ENCODE results near the gene NADSYN1.

The NADSYN1 gene

DNA sequence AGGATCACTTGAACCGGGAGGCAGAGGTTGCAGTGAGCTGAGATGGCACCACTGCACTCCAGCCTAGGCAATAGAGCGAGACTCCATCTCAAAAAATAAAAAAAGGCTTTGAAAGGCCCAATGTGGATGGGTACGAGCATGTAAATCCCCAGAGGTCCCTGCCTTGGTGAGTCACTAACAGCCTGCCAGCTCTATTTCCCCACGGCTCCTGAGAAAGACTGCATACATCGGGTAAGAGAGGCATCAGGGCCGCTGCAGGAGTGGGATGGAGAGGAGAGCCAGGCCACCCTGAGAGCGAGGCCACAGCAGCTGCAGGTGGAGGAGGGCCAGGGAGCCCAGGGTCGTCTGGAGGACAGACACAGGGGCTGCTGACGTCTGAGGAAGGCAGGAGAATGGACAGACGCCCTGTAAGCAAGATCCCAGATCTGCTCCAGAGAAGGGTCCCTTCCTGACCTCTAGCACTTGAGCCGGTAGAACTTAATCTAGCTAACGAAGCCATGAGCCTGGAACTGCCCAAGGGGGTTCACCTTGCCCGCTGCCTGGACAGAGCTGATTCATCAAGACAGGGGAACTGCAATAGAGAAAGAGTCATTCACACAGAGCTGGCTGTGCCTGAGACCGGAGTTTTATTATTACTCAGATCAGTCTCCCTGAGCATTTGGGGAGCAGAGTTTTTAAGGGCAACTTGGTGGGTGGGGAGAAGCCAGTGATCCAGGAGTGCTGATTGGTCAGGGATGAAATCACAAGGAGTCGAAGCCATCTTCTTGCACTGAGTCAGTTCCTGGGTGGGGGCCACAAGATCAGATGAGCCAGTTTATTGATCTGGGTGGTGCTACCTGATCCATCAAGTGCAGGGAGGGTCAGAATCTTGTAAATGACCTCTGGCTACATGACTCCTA, 90.1 kb downstream of the NADSYN1 start:
- H3K4me3 ChIP-seq (ENCODE audit: insufficient read depth, low read depth, low read length, poor library complexity, severe bottlenecking), result no peak overlapping the region
- no peaks in the 10 kb centered on the region for H3K4me1 ChIP-seq (ENCODE audit: control insufficient read depth, insufficient read depth, low read length, poor library complexity, severe bottlenecking)
- no peak overlapping the region for H3K27ac ChIP-seq (ENCODE audit: insufficient read depth, low read length, poor library complexity, severe bottlenecking)
- H3K36me3 ChIP-seq (ENCODE audit: control insufficient read depth, insufficient read depth, low read length), result no peaks in the 10 kb centered on the region
- DNase-seq, result no peak
- no peaks in the 10 kb centered on the region for H3K27me3 ChIP-seq (replicated peaks; ENCODE audit: control insufficient read depth, insufficient read depth, low read length, poor library complexity, severe bottlenecking)
- no peaks in the 10 kb centered on the region for H3K9me3 ChIP-seq (ENCODE audit: control insufficient read depth, low read length)

DNA sequence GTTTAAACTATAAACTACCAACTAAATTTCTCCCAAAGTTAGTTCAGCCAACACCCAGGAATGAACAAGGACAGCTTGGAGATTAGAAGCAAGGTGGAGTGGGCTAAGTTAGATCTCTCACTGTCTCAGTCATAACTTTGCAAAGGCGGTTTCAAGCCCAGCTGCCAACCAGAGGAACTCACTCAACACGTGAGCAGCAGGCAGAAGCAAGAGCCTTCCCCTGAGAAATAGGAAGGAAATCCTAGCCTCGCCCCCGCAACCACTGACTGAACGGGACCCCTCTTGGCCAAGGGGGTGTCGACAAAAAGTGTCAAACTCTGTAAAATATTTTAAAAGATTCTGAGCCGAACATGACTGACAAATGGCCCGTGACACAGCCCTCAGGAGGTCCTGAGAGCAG, 90.9 kb downstream of the NADSYN1 start:
- Histone ChIP-seq H3K9me3 (ENCODE audit: control insufficient read depth, low read length) (no peaks in the 10 kb centered on the region), H3K27ac (ENCODE audit: insufficient read depth, low read length, poor library complexity, severe bottlenecking) (no peak overlapping the region), H3K36me3 (ENCODE audit: control insufficient read depth, insufficient read depth, low read length) (no peaks in the 10 kb centered on the region), H3K27me3 (replicated peaks; ENCODE audit: control insufficient read depth, insufficient read depth, low read length, poor library complexity, severe bottlenecking) (no peaks in the 10 kb centered on the region), H3K4me1 (ENCODE audit: control insufficient read depth, insufficient read depth, low read length, poor library complexity, severe bottlenecking) (no peaks in the 10 kb centered on the region), H3K4me3 (ENCODE audit: insufficient read depth, low read depth, low read length, poor library complexity, severe bottlenecking) (no peak overlapping the region)
- no peak for DNase-seq

DNA sequence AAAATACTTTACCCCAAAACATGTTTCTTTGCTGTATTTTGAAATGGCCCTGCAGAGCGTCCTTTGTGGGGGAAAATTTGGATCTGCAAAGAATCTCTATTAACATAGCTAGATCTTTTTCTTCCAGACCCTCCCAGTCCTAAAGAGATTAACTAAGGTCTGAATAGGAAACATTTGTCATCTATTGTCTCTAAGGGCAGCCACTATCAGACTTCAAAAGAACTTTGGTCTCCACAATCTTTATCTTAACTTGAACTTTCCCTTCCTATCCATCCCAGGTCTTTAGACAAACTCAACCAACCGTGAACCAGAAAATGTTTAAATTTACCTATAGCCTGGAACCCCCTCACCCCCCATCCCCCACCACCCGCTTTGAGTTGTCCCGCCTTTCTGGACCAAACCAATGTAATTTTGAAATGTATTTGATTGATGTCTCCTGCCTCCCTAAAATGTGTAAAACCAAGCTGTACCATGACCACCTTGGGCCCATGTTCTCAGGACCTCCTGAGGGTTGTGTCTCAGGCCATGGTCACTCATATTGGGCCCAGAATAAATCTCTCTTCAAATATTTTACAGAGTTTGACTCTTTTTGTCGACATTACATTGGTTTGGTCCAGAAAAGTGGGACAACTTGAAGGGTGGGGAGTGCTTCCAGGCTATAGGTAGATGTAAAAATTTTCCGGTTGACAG, 91.7 kb downstream of the NADSYN1 start:
- Histone ChIP-seq H3K27ac (ENCODE audit: insufficient read depth, low read length, poor library complexity, severe bottlenecking) (no peak overlapping the region), H3K4me1 (ENCODE audit: control insufficient read depth, insufficient read depth, low read length, poor library complexity, severe bottlenecking) (no peaks in the 10 kb centered on the region), H3K4me3 (ENCODE audit: insufficient read depth, low read depth, low read length, poor library complexity, severe bottlenecking) (no peak overlapping the region), H3K27me3 (replicated peaks; ENCODE audit: control insufficient read depth, insufficient read depth, low read length, poor library complexity, severe bottlenecking) (no peaks in the 10 kb centered on the region), H3K9me3 (ENCODE audit: control insufficient read depth, low read length) (no peaks in the 10 kb centered on the region), H3K36me3 (ENCODE audit: control insufficient read depth, insufficient read depth, low read length) (no peaks in the 10 kb centered on the region)
- no peak for DNase-seq

DNA sequence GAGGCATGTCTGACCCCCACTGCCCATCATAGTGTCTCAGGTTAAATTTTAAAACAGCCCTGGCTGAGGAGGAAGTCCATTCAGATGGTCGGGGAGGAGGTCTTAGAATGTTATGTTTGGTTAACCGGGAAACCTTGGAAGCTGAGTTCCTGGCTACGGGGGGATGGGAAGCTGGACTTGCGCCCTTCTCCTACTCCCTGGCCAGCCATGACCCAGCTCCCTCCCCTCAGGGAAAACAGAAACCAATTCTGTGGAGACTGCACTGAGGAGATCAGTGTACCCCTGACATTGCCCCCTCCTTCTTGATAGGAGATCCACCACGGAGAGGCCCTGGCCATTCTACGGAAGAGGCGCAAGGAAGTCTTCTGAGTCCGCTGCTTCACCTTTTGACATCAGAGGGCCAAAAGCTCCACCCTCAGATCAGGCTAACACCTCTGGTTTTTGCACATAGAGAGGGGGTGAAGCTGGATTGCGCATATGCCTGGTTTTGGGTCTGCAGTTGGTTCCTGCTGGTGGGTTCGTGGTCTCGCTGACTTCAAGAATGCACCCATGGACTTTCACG, 92.5 kb downstream of the NADSYN1 start:
- Histone ChIP-seq H3K4me3 (ENCODE audit: insufficient read depth, low read depth, low read length, poor library complexity, severe bottlenecking) (no peak overlapping the region), H3K27ac (ENCODE audit: insufficient read depth, low read length, poor library complexity, severe bottlenecking) (no peak overlapping the region), H3K9me3 (ENCODE audit: control insufficient read depth, low read length) (no peaks in the 10 kb centered on the region), H3K27me3 (replicated peaks; ENCODE audit: control insufficient read depth, insufficient read depth, low read length, poor library complexity, severe bottlenecking) (no peaks in the 10 kb centered on the region), H3K4me1 (ENCODE audit: control insufficient read depth, insufficient read depth, low read length, poor library complexity, severe bottlenecking) (no peaks in the 10 kb centered on the region), H3K36me3 (ENCODE audit: control insufficient read depth, insufficient read depth, low read length) (no peaks in the 10 kb centered on the region)
- no peak for DNase-seq

DNA sequence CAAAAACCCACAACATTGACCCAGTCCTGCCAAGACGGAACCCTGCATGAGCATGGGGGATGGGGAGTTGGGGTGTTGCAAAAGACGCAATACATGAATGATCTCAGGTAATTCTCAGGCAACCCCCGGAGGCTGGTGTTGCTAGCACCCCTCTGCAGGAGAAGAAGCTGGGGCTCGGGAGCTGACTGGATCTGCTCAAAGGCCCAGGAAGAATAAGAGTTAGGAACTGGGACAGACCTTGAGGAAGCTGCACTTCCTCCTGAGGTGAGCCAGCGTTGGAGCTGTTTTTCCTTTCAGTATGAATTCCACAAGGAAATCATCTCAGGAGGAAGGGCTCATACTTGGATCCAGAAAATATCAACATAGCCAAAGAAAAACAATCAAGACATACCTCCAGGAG, 95.1 kb downstream of the NADSYN1 start, which contains the start of gene KRTAP5-9:
TSS of gene KRTAP5-9 (plus strand) at position 301 of the 400 bp plus-strand sequence. CDS start 238 bp downstream, outside the sequence.
- DNase-seq, result no peak
- no peaks in the 10 kb centered on the region for H3K9me3 ChIP-seq (ENCODE audit: control insufficient read depth, low read length)
- no peak within 1 kb of the TSS for H3K27ac ChIP-seq (ENCODE audit: insufficient read depth, low read length, poor library complexity, severe bottlenecking)
- no peak within 1 kb of the TSS for H3K4me3 ChIP-seq (ENCODE audit: insufficient read depth, low read depth, low read length, poor library complexity, severe bottlenecking)
- no peaks in the 10 kb centered on the region for H3K27me3 ChIP-seq (replicated peaks; ENCODE audit: control insufficient read depth, insufficient read depth, low read length, poor library complexity, severe bottlenecking)
- no peaks in the 10 kb centered on the region for H3K36me3 ChIP-seq (ENCODE audit: control insufficient read depth, insufficient read depth, low read length)
- H3K4me1 ChIP-seq (ENCODE audit: control insufficient read depth, insufficient read depth, low read length, poor library complexity, severe bottlenecking), result no peaks in the 10 kb centered on the region

DNA sequence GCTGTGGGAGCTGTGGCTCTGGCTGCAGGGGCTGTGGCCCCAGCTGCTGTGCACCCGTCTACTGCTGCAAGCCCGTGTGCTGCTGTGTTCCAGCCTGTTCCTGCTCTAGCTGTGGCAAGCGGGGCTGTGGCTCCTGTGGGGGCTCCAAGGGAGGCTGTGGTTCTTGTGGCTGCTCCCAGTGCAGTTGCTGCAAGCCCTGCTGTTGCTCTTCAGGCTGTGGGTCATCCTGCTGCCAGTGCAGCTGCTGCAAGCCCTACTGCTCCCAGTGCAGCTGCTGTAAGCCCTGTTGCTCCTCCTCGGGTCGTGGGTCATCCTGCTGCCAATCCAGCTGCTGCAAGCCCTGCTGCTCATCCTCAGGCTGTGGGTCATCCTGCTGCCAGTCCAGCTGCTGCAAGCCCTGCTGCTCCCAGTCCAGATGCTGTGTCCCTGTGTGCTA, 95.7 kb downstream of the NADSYN1 start:
- Histone ChIP-seq H3K4me3 (ENCODE audit: insufficient read depth, low read depth, low read length, poor library complexity, severe bottlenecking) (no peak overlapping the region), H3K27ac (ENCODE audit: insufficient read depth, low read length, poor library complexity, severe bottlenecking) (no peak overlapping the region), H3K27me3 (replicated peaks; ENCODE audit: control insufficient read depth, insufficient read depth, low read length, poor library complexity, severe bottlenecking) (no peaks in the 10 kb centered on the region), H3K9me3 (ENCODE audit: control insufficient read depth, low read length) (no peaks in the 10 kb centered on the region), H3K4me1 (ENCODE audit: control insufficient read depth, insufficient read depth, low read length, poor library complexity, severe bottlenecking) (no peaks in the 10 kb centered on the region), H3K36me3 (ENCODE audit: control insufficient read depth, insufficient read depth, low read length) (no peaks in the 10 kb centered on the region)
- no peak for DNase-seq

All from effector memory CD4-positive, alpha-beta T cell (primary cell).